ENCODE measurements around the gene PDGFC. TPM values are rescaled to one million over a fixed set of nuclear protein-coding genes. Genes with fewer than 3 reads are reported as not detected.

Gene PDGFC
- total RNA-seq, 1 donor from 2014 or later, result 0.64 TPM

GRCh38 chr4:156749426-156750403 lies 221.9 kb downstream of the PDGFC start:
- Mint-ChIP-seq H3K4me1 (ENCODE audit: low read depth, unreplicated experiment) (no peaks in the 10 kb centered on the region), H3K27me3 (ENCODE audit: unreplicated experiment) (no peaks in the 10 kb centered on the region), H3K36me3 (ENCODE audit: unreplicated experiment) (no peaks in the 10 kb centered on the region), H3K4me3 (ENCODE audit: unreplicated experiment) (no peak overlapping the region), H3K27ac (ENCODE audit: unreplicated experiment) (no peak overlapping the region), H3K9me3 (ENCODE audit: unreplicated experiment) (no peaks in the 10 kb centered on the region)
- TF ChIP-seq CTCF (IDR thresholded peaks at IDR 0.05; ENCODE audit: partially characterized antibody, unreplicated experiment), result no peak
- DNase-seq, result no peak

GRCh38 chr4:156746111-156746510 lies 225.5 kb downstream of the PDGFC start:
- H3K4me1 Mint-ChIP-seq (ENCODE audit: low read depth, unreplicated experiment), result no peaks in the 10 kb centered on the region
- no peak for TF ChIP-seq CTCF (IDR thresholded peaks at IDR 0.05; ENCODE audit: partially characterized antibody, unreplicated experiment)
- no peak for DNase-seq

GRCh38 chr4:156738766-156739165 lies 232.8 kb downstream of the PDGFC start:
- H3K4me1 Mint-ChIP-seq (ENCODE audit: low read depth, unreplicated experiment), result no peaks in the 10 kb centered on the region
- no peaks in the 10 kb centered on the region for H3K9me3 Mint-ChIP-seq (ENCODE audit: unreplicated experiment)
- no peak for TF ChIP-seq CTCF (IDR thresholded peaks at IDR 0.05; ENCODE audit: partially characterized antibody, unreplicated experiment)
- no peak overlapping the region for H3K27ac Mint-ChIP-seq (ENCODE audit: unreplicated experiment)
- H3K4me3 Mint-ChIP-seq (ENCODE audit: unreplicated experiment), result no peak overlapping the region
- peaks cover 2% of the 10 kb centered on the region for H3K27me3 Mint-ChIP-seq (ENCODE audit: unreplicated experiment)
- no peaks in the 10 kb centered on the region for H3K36me3 Mint-ChIP-seq (ENCODE audit: unreplicated experiment)
- no peak for DNase-seq

More at GRCh38 chr4:156746111-156746510, 225.5 kb downstream of the PDGFC start:
- H3K36me3 Mint-ChIP-seq (ENCODE audit: unreplicated experiment), result no peaks in the 10 kb centered on the region
- no peak overlapping the region for H3K27ac Mint-ChIP-seq (ENCODE audit: unreplicated experiment)
- H3K9me3 Mint-ChIP-seq (ENCODE audit: unreplicated experiment), result no peaks in the 10 kb centered on the region
- no peaks in the 10 kb centered on the region for H3K27me3 Mint-ChIP-seq (ENCODE audit: unreplicated experiment)
- no peak overlapping the region for H3K4me3 Mint-ChIP-seq (ENCODE audit: unreplicated experiment)

GRCh38 chr4:156734965-156735895 lies 236.4 kb downstream of the PDGFC start:
- TF ChIP-seq CTCF (IDR thresholded peaks at IDR 0.05; ENCODE audit: partially characterized antibody, unreplicated experiment), result no peak
- H3K9me3 Mint-ChIP-seq (ENCODE audit: unreplicated experiment), result peaks cover 8% of the 10 kb centered on the region
- peaks cover 9% of the 10 kb centered on the region for H3K36me3 Mint-ChIP-seq (ENCODE audit: unreplicated experiment)
- no peak overlapping the region for H3K27ac Mint-ChIP-seq (ENCODE audit: unreplicated experiment)
- no peak for DNase-seq
- H3K4me1 Mint-ChIP-seq (ENCODE audit: low read depth, unreplicated experiment), result no peaks in the 10 kb centered on the region
- H3K27me3 Mint-ChIP-seq (ENCODE audit: unreplicated experiment), result peaks cover 2% of the 10 kb centered on the region
- no peak overlapping the region for H3K4me3 Mint-ChIP-seq (ENCODE audit: unreplicated experiment)

All from glutamatergic neuron (in vitro differentiated cells).